Ovary (tissue), 9 donors: ENCODE measurements around the gene GNB5. TPM values are rescaled to one million over a fixed set of nuclear protein-coding genes. Genes with fewer than 3 reads are reported as not detected.

Source experiments
- DNase-seq, 5 donors: peaks; one replicate each; pipeline ENCODE4 v3.0.0-alpha.2; 2019 to 2020
- H3K27ac ChIP-seq, 2 donors: fragments of 200-600 bp; one replicate each; pipeline versions ENCODE4 v1.5.1 to v1.8.0; 2019 to 2022
- H3K27me3 ChIP-seq: fragments of 200-600 bp; one replicate; pipeline ENCODE4 v1.8.0; 2022
- H3K36me3 ChIP-seq: fragments of 200-600 bp; sonication (generic); one replicate; pipeline ENCODE4 v1.5.1; 2019
- H3K4me1 ChIP-seq: one replicate; pipeline ENCODE4 v1.8.1; 2013; ENCODE audit warnings: mild to moderate bottlenecking, moderate library complexity; ENCODE audit not compliant: insufficient read depth
- H3K4me3 ChIP-seq: fragments of 200-600 bp; sonication (generic); one replicate; pipeline ENCODE4 v1.5.1; 2017
- H3K9me3 ChIP-seq, 2 donors: fragments of 200-600 bp in 1 of 2; sonication (generic) in 1 of 2; one replicate each; pipeline versions ENCODE4 v1.5.1 to v1.8.1; 2013 to 2019; ENCODE audit warnings: mild to moderate bottlenecking in 1 of 2, moderate library complexity in 1 of 2
- CTCF ChIP-seq, 3 donors: fragments of 450-650 bp in 2 of 3; fragments of 200-600 bp in 1 of 3; IDR thresholded peaks; one replicate each; pipeline versions ENCODE4 v1.5.1 to v1.8.0; 2016 to 2022; ENCODE audit warnings: antibody characterized with exemption in 3 of 3, mild to moderate bottlenecking in 1 of 3
- EP300 ChIP-seq: sonication (generic); formaldehyde crosslinking; IDR thresholded peaks from one replicate; pipeline ENCODE4 v1.6.1; 2017; ENCODE audit warnings: antibody characterized with exemption
- POLR2A ChIP-seq: fragments of 450-650 bp; IDR thresholded peaks from one replicate; pipeline ENCODE4 v1.6.1; 2017; ENCODE audit warnings: antibody characterized with exemption, mild to moderate bottlenecking, moderate library complexity
- WGBS, 3 donors: extraction: QIAGEN DNeasy Blood & Tissue Kit in 1 of 3; methylation state at CpG; one replicate each; pipeline versions ENCODE4 v1.1.5 to v1.1.7; 2013 to 2017; 5-methylcytosine and 5-hydroxymethylcytosine counted together
- intact Hi-C, 4 donors: fragments of 100-400 bp; cut with DNase I; formaldehyde crosslinking; loops; one replicate each; pipeline versions ENCODE4 v1.11.0 to v1.15.1; 2022 to 2023
- polyA plus RNA-seq, 2 donors: library from polyadenylated mRNA; stranded (reverse); fragments of 200-250 nt in 1 of 2; fragments of 350-450 nt in 1 of 2; fragmentation: Illumina TruSeq in 1 of 2; extraction: RNeasy Lipid Tissue Mini Kit (QIAGEN cat#74804) in 1 of 2; gene quantifications; one replicate each; pipeline ENCODE4 v1.2.3, GENCODE V29; 2013 to 2014
- total RNA-seq, 7 donors: library from RNA; depleted of rRNA in 2 of 7; stranded (reverse); fragments of >200 nt in 2 of 7; fragmentation: NEBNext Ultra II Directional in 3 of 7; extraction: Animal tissue kit (Norgen Biotek cat#: 25700) in 3 of 7; gene quantifications; one replicate each; pipeline versions ENCODE4 v1.1.0 to v1.2.4, GENCODE V29; 2016 to 2023
- donor health status: DM: no; HTN: no; CAD: no; lungs with moderate emphysema.
- donor health status: DM: no; HTN: no; CAD: no.
- donor health status: Bipolar disorder and iron deficiency.
- donor health status: DM: yes; HTN: yes; CAD: no.
- donor health status: DM: no; HTN: no; CAD: no.
- donor health status: DM: yes; HTN: yes; CAD: no.

Gene GNB5
- total and polyA plus RNA-seq, 9 donors = 49.2 to 101 (median 64.8) TPM

DNA sequence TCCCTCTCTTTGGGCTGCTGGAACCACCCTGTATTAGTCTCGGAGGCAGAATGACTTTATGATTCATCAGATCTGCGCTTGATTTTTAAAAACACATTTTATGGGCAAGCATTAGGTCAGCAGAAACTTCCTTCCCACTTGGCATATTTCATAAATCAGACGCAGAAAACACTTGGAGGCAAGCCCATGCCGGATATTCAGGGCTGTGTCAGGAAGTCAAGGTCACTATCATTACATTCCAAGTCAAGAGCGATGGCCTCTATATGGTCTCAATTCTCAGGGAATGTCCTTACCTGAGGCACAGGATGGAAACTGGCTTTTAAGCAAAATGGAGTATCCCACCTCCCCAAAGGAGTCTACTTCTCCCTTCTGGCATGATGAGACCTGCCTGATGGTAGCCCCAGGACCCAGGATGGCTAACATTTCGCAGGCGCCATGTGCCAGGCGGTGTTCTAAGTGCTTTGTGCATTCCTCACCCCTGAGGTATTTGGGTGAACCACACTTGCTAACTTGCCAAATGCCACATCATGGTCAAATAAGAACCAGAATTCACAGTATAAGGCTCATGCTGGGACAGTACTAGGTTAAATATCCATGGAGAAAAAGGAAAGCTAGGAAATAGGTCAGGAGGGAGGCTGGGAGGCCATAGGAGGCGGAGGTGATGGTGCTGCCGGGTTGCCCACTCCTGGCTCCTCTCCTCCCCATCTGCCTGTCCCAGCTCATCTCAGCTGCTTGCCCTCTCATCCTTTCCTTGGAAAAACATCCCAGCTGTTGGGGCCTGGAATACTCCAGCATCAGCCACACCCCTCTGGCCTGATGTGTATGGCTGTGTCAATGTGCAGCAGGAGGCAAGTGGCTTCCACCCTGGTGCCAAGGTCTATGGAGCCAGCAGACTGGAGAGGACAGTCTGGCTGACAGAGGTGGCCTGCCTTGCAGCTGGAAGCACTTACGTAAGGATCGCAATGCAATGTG, 97.4 kb downstream of the GNB5 start:
- Histone ChIP-seq H3K9me3 (no peaks in the 10 kb centered on the region), H3K4me1 (peaks cover 23% of the 10 kb centered on the region), H3K27me3 (no peaks in the 10 kb centered on the region), H3K4me3 (no peak overlapping the region), H3K27ac (no peak overlapping the region), H3K36me3 (no peaks in the 10 kb centered on the region)
- intact Hi-C loops = no loop called here
- TF ChIP-seq POLR2A (no peak), EP300 (no peak), CTCF (IDR thresholded peaks at IDR 0.05) (no peak)
- 46 to 51% (median 46%) methylated on average over 12 of the region's 12 CpGs for WGBS, 3 donors
- DNase-seq = peak in 2 of 5 donors; percentile 50 to 52

DNA sequence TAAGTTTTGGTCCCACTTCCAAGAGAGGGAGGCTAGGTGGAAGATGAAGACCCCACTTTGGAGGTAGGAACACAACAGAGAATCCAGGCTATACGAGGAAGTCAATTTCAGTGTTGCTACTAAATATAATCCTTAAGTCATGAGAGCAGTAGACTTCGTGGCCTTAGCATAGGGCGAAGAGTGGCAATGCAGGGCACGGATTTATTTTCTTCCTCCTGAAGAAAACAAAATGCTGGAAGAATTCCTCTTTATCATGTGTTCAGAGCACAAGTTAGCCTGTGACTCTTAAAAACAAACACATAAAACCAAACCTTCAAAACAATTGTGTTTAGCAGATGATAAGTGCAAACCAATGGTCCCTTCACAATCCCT, 98.0 kb downstream of the GNB5 start:
- Histone ChIP-seq H3K27ac (no peak overlapping the region), H3K27me3 (no peaks in the 10 kb centered on the region), H3K4me3 (no peak overlapping the region), H3K9me3 (no peaks in the 10 kb centered on the region), H3K4me1 (peaks cover 23% of the 10 kb centered on the region), H3K36me3 (no peaks in the 10 kb centered on the region)
- no peak for DNase-seq
- intact Hi-C loops = no loop called here
- TF ChIP-seq CTCF (IDR thresholded peaks at IDR 0.05) = no peak
- TF ChIP-seq POLR2A = no peak
- TF ChIP-seq EP300 = no peak
- WGBS, 3 donors = 28 to 46% (median 37%) methylated on average over 4 of the region's 4 CpGs

DNA sequence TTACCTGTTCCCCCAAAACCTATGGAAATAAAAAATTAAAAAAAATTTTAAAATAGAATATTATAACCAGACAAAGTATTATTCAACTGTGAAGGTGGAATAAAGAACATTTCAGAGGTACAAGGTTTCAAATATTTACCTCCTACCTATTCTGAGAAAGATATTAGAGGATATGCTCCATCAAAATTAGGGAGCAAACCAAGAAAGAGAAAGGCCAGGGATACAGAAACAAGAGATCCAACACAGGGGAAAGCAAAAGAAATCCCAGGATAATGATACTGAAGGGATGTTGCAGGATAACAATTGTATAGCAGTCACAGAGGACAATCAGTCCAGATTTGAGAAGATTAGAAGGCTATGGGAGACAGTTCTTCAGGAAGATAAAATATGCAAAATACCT, 101.0 kb downstream of the GNB5 start:
- no peak overlapping the region for H3K27ac ChIP-seq
- peaks cover 0 to 5% of the 10 kb centered on the region in 2 donors for H3K9me3 ChIP-seq
- no peaks in the 10 kb centered on the region for H3K36me3 ChIP-seq
- peaks cover 20% of the 10 kb centered on the region for H3K4me1 ChIP-seq
- intact Hi-C loops = no loop called here
- TF ChIP-seq EP300 = no peak
- TF ChIP-seq POLR2A = no peak
- no peak for TF ChIP-seq CTCF (IDR thresholded peaks at IDR 0.05)
- DNase-seq = no peak
- H3K27me3 ChIP-seq = no peaks in the 10 kb centered on the region
- H3K4me3 ChIP-seq = no peak overlapping the region

GRCh38 chr15:52086011-52086786, 105.0 kb downstream of the GNB5 start:
- H3K27me3 ChIP-seq = no peaks in the 10 kb centered on the region
- intact Hi-C loops = no loop called here
- TF ChIP-seq POLR2A = no peak
- TF ChIP-seq EP300 = no peak
- no peak for TF ChIP-seq CTCF (IDR thresholded peaks at IDR 0.05)
- no peak for DNase-seq
- peaks cover 0 to 5% of the 10 kb centered on the region in 2 donors for H3K9me3 ChIP-seq
- H3K27ac ChIP-seq = no peak overlapping the region
- no peaks in the 10 kb centered on the region for H3K4me1 ChIP-seq
- no peaks in the 10 kb centered on the region for H3K36me3 ChIP-seq
- WGBS, 3 donors = 89 to 94% (median 92%) methylated on average over 5 of the region's 5 CpGs
- no peak overlapping the region for H3K4me3 ChIP-seq
